Measurements from ENCODE around the gene MGP.

DNA sequence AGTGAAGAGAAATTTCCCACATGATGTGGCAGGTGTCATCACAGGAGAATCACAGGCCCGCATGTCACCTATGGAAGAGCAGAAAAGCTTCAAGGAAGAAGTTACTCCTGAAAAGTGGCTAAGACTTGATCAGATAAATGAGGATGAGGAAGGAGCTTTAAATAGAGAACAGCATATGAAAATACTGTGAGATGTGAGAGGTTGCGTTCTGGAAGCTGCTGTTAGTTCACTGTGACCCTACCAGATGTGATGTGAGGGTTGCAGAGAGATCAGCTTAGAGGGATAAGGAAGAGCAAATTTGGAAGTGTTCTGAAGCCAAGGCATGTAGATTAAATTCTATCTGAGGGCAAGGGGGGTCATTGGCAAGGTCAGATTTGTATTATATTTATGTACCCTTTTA lies 35.6 kb upstream of the MGP start:
- no peak for TF ChIP-seq TAF1 (CRISPR knock-in tag; IDR thresholded peaks at IDR 0.05)
- TF ChIP-seq ZFX (CRISPR knock-in tag; IDR thresholded peaks at IDR 0.05; ENCODE audit: low read depth), result no peak
- no peak for TF ChIP-seq NFYB (CRISPR knock-in tag; IDR thresholded peaks at IDR 0.05)
- no peak for TF ChIP-seq EZH2 (conservative IDR thresholded peaks at IDR 0.05; ENCODE audit: low read depth, low read length)
- TF ChIP-seq TSC22D2 (CRISPR knock-in tag; IDR thresholded peaks at IDR 0.05; ENCODE audit: borderline replicate concordance), result no peak
- TF ChIP-seq, protein P1, sequence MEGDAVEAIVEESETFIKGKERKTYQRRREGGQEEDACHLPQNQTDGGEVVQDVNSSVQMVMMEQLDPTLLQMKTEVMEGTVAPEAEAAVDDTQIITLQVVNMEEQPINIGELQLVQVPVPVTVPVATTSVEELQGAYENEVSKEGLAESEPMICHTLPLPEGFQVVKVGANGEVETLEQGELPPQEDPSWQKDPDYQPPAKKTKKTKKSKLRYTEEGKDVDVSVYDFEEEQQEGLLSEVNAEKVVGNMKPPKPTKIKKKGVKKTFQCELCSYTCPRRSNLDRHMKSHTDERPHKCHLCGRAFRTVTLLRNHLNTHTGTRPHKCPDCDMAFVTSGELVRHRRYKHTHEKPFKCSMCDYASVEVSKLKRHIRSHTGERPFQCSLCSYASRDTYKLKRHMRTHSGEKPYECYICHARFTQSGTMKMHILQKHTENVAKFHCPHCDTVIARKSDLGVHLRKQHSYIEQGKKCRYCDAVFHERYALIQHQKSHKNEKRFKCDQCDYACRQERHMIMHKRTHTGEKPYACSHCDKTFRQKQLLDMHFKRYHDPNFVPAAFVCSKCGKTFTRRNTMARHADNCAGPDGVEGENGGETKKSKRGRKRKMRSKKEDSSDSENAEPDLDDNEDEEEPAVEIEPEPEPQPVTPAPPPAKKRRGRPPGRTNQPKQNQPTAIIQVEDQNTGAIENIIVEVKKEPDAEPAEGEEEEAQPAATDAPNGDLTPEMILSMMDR (CRISPR knock-in tag; IDR thresholded peaks at IDR 0.05), result no peak
- TF ChIP-seq SCMH1 (CRISPR knock-in tag; IDR thresholded peaks at IDR 0.05; ENCODE audit: borderline replicate concordance), result no peak
- no peak for TF ChIP-seq ZNF24 (IDR thresholded peaks at IDR 0.05)
